Neural crest cell (in vitro differentiated cells): ENCODE data around the gene POLR1G. TPM values are rescaled to one million over a fixed set of nuclear protein-coding genes. Genes with fewer than 3 reads are reported as not detected.

Experiments used
- DNase-seq: peaks from one replicate; pipeline ENCODE4 v3.0.0; 2021; ENCODE audit warnings: low read depth, mixed read lengths, low spot score
- H3K27ac Mint-ChIP-seq: one replicate; pipeline ENCODE4 v1.8.0; 2021; ENCODE audit warnings: mild to moderate bottlenecking, mixed read lengths; ENCODE audit not compliant: unreplicated experiment
- H3K27me3 Mint-ChIP-seq: 2 replicates; pipeline ENCODE4 v1.8.0; 2021; ENCODE audit warnings: low read depth, mild to moderate bottlenecking, mixed read lengths
- H3K36me3 Mint-ChIP-seq: 2 replicates; pipeline ENCODE4 v1.8.0; 2021; ENCODE audit warnings: low read depth, mild to moderate bottlenecking, mixed read lengths
- H3K4me1 Mint-ChIP-seq: 2 replicates; pipeline ENCODE4 v1.8.0; 2021; ENCODE audit warnings: mixed read lengths
- H3K4me3 Mint-ChIP-seq: one replicate; pipeline ENCODE4 v1.8.0; 2021; ENCODE audit warnings: mild to moderate bottlenecking, mixed read lengths
- H3K9me3 Mint-ChIP-seq: 2 replicates; pipeline ENCODE4 v1.8.0; 2021; ENCODE audit warnings: mixed read lengths
- total RNA-seq: library from RNA; stranded (reverse); gene quantifications from 2 replicates; pipeline ENCODE4 v1.2.1, GENCODE V29; 2021
- TF ChIP-seq, protein P1 (sequence below): fragments of 200-600 bp; sonication (generic); conservative IDR thresholded peaks from 2 replicates; pipeline ENCODE4 v1.5.0; 2021; ENCODE audit warnings: antibody characterized with exemption, mild to moderate bottlenecking

POLR1G gene
- total RNA-seq, 1 donor from 2014 or later: 11.7 TPM

GRCh38 chr19:45413497-45413896 is 7.1 kb downstream of the POLR1G start:
- DNase-seq: no peak
- Mint-ChIP-seq H3K36me3 (peaks cover 12% of the 10 kb centered on the region), H3K9me3 (no peaks in the 10 kb centered on the region), H3K4me1 (peaks cover 4% of the 10 kb centered on the region), H3K4me3 (no peak overlapping the region), H3K27ac (no peak overlapping the region), H3K27me3 (no peaks in the 10 kb centered on the region)
- TF ChIP-seq, protein P1, sequence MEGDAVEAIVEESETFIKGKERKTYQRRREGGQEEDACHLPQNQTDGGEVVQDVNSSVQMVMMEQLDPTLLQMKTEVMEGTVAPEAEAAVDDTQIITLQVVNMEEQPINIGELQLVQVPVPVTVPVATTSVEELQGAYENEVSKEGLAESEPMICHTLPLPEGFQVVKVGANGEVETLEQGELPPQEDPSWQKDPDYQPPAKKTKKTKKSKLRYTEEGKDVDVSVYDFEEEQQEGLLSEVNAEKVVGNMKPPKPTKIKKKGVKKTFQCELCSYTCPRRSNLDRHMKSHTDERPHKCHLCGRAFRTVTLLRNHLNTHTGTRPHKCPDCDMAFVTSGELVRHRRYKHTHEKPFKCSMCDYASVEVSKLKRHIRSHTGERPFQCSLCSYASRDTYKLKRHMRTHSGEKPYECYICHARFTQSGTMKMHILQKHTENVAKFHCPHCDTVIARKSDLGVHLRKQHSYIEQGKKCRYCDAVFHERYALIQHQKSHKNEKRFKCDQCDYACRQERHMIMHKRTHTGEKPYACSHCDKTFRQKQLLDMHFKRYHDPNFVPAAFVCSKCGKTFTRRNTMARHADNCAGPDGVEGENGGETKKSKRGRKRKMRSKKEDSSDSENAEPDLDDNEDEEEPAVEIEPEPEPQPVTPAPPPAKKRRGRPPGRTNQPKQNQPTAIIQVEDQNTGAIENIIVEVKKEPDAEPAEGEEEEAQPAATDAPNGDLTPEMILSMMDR: no peak

GRCh38 chr19:45414468-45414867 is 8.0 kb downstream of the POLR1G start:
- H3K4me3 Mint-ChIP-seq: no peak overlapping the region
- DNase-seq: no peak
- no peaks in the 10 kb centered on the region for H3K27me3 Mint-ChIP-seq
- H3K36me3 Mint-ChIP-seq: peaks cover 12% of the 10 kb centered on the region
- no peaks in the 10 kb centered on the region for H3K9me3 Mint-ChIP-seq
- H3K4me1 Mint-ChIP-seq: no peaks in the 10 kb centered on the region
- no peak overlapping the region for H3K27ac Mint-ChIP-seq
- TF ChIP-seq, protein P1: no peak

GRCh38 chr19:45417151-45417550 is 10.7 kb downstream of the POLR1G start:
- H3K9me3 Mint-ChIP-seq: no peaks in the 10 kb centered on the region
- H3K27me3 Mint-ChIP-seq: no peaks in the 10 kb centered on the region
- no peak overlapping the region for H3K4me3 Mint-ChIP-seq
- no peak for DNase-seq
- peak overlapping the region; percentile 52 for H3K27ac Mint-ChIP-seq
- peaks cover 3% of the 10 kb centered on the region for H3K4me1 Mint-ChIP-seq
- TF ChIP-seq, protein P1: no peak
- peaks cover 9% of the 10 kb centered on the region for H3K36me3 Mint-ChIP-seq

DNA sequence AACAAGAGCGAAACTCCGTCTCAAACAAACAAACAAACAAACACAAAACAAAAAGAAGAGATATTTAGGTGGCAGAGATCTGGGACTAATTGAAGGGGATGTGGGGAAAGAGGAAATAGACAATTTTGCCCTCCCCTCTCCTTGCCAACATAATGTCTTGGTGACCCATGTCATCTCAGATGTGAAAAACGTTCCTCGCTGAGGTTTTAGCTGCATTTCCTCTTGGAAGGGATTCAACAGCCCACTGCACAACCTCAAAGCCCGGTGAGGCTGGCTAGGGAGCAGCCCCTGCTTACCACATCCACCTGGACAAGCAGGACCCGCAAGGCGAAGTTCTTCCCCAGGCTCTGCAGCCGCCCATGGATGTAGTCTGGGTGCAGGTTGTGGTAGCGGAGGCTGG is 12.4 kb downstream of the POLR1G start:
- H3K9me3 Mint-ChIP-seq: no peaks in the 10 kb centered on the region
- no peak overlapping the region for H3K27ac Mint-ChIP-seq
- peaks cover 17% of the 10 kb centered on the region for H3K4me1 Mint-ChIP-seq
- no peaks in the 10 kb centered on the region for H3K27me3 Mint-ChIP-seq
- peak overlapping the region; percentile 66 for H3K4me3 Mint-ChIP-seq
- TF ChIP-seq, protein P1: no peak
- DNase-seq: no peak
- peaks cover 2% of the 10 kb centered on the region for H3K36me3 Mint-ChIP-seq

- Mint-ChIP-seq H3K4me3 (no peak overlapping the region), H3K4me1 (peaks cover 23% of the 10 kb centered on the region), H3K9me3 (no peaks in the 10 kb centered on the region), H3K36me3 (no peaks in the 10 kb centered on the region), H3K27ac (no peak overlapping the region), H3K27me3 (no peaks in the 10 kb centered on the region)
- TF ChIP-seq, protein P1: no peak
- DNase-seq: no peak
Measured at GRCh38 chr19:45419396-45419795, 13.0 kb downstream of the POLR1G start.

DNA sequence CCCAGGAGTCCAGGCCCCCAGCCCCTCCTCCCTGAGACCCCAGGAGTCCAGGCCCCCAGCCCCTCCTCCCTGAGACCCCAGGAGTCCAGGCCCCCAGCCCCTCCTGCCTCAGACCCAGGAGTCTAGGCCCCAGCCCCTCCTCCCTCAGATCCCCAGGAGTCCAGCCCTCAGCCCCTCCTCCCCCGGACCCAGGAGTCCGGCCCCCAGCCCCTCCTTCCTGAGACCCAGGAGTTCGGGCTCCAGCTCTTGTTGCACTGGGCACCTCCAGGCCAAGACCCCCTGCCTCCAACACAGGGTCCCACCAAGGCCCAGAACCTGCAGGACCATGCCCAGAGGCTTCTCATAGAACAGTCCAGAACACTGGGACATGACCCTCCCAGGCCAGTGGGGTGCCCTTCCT is 13.5 kb downstream of the POLR1G start:
- DNase-seq: no peak
- H3K27me3 Mint-ChIP-seq: no peaks in the 10 kb centered on the region
- no peak overlapping the region for H3K27ac Mint-ChIP-seq
- H3K4me3 Mint-ChIP-seq: no peak overlapping the region
- H3K9me3 Mint-ChIP-seq: no peaks in the 10 kb centered on the region
- TF ChIP-seq, protein P1: no peak
- no peaks in the 10 kb centered on the region for H3K36me3 Mint-ChIP-seq
- peaks cover 28% of the 10 kb centered on the region for H3K4me1 Mint-ChIP-seq
